Endodermal cell (in vitro differentiated cells): ENCODE results near the gene COQ2. TPM values are rescaled to one million over a fixed set of nuclear protein-coding genes. Genes with fewer than 3 reads are reported as not detected.

Source experiments
- DNase-seq: peaks from one replicate; pipeline ENCODE4 v3.0.0-alpha.2; 2017
- H3K27ac ChIP-seq: 2 replicates; pipeline ENCODE4 v1.5.1; 2013; ENCODE audit warnings: mild to moderate bottlenecking, low read depth, low read length, moderate library complexity
- H3K27me3 ChIP-seq: 2 replicates; pipeline ENCODE4 v1.6.1; 2013; ENCODE audit warnings: mild to moderate bottlenecking, low read length, moderate library complexity; ENCODE audit not compliant: insufficient read depth, control insufficient read depth, poor library complexity, severe bottlenecking
- H3K36me3 ChIP-seq: 2 replicates; pipeline ENCODE4 v1.7.0; 2013; ENCODE audit warnings: mild to moderate bottlenecking, low read length, moderate library complexity; ENCODE audit not compliant: control insufficient read depth, insufficient read depth
- H3K4me1 ChIP-seq: one replicate; pipeline ENCODE4 v1.7.0; 2013; ENCODE audit warnings: low read length; ENCODE audit not compliant: control insufficient read depth, insufficient read depth
- H3K4me3 ChIP-seq: 2 replicates; pipeline ENCODE4 v1.5.1; 2013; ENCODE audit warnings: mild to moderate bottlenecking, low read length, moderate library complexity
- H3K9ac ChIP-seq: 2 replicates; pipeline ENCODE4 v1.6.1; 2013; ENCODE audit warnings: mild to moderate bottlenecking, low read length, moderate library complexity; ENCODE audit not compliant: poor library complexity, severe bottlenecking; ENCODE audit errors: extremely low read depth
- H3K9me3 ChIP-seq: 2 replicates; pipeline ENCODE4 v1.6.1; 2013; ENCODE audit warnings: mild to moderate bottlenecking, low read length, moderate library complexity; ENCODE audit not compliant: control insufficient read depth
- H3K27ac Mint-ChIP-seq: 2 replicates; pipeline ENCODE4 v1.8.0; 2020; ENCODE audit warnings: mixed read lengths
- H3K27me3 Mint-ChIP-seq: 2 replicates; pipeline ENCODE4 v1.8.0; 2021; ENCODE audit warnings: mild to moderate bottlenecking, mixed read lengths; ENCODE audit not compliant: insufficient read depth
- H3K36me3 Mint-ChIP-seq: 2 replicates; pipeline ENCODE4 v1.8.0; 2020; ENCODE audit warnings: low read depth, mixed read lengths
- H3K4me1 Mint-ChIP-seq: 2 replicates; pipeline ENCODE4 v1.8.0; 2020; ENCODE audit warnings: mixed read lengths
- H3K4me3 Mint-ChIP-seq: 2 replicates; pipeline ENCODE4 v1.8.0; 2020; ENCODE audit warnings: mild to moderate bottlenecking, moderate library complexity, mixed read lengths
- H3K9me3 Mint-ChIP-seq: 2 replicates; pipeline ENCODE4 v1.8.0; 2020; ENCODE audit warnings: mild to moderate bottlenecking, mixed read lengths
- WGBS, 2 experiments: methylation state at CpG; one replicate each; pipeline versions ENCODE4 v1.1.5 to v1.1.7; 2013; ENCODE audit warnings: missing lambda C conversion rate in 2 of 2, mixed read lengths in 1 of 2; ENCODE audit not compliant: insufficient coverage in 1 of 2, insufficient read length in 1 of 2; 5-methylcytosine and 5-hydroxymethylcytosine counted together
- total RNA-seq, 2 donors: library from RNA; stranded (reverse); fragmentation: NEBNext Ultra II Directional in 1 of 2; extraction: Animal tissue kit (Norgen Biotek cat#: 25700) in 1 of 2; gene quantifications; 2 replicates in 1 of 2; 3 replicates in 1 of 2; pipeline ENCODE4 v1.2.1, GENCODE V29; 2021
- TF ChIP-seq, protein P1 (sequence below): fragments of 200-600 bp; sonication (generic); conservative IDR thresholded peaks from 2 replicates; pipeline ENCODE4 v1.5.0; 2021; ENCODE audit warnings: antibody characterized with exemption, mild to moderate bottlenecking

The COQ2 gene
- total RNA-seq, 2 donors from 2014 or later: 17.7 to 18.4 TPM

- Histone ChIP-seq H3K4me3 (no peak overlapping the region), H3K36me3 (no peaks in the 10 kb centered on the region), H3K27ac (no peak overlapping the region), H3K9me3 (no peaks in the 10 kb centered on the region), H3K27me3 (no peaks in the 10 kb centered on the region), H3K9ac (no peak overlapping the region), H3K4me1 (no peaks in the 10 kb centered on the region)
- 92 to 96% methylated on average over 4 to 6 of the region's 6 CpGs for WGBS, 2 experiments
- Mint-ChIP-seq H3K27me3 (no peaks in the 10 kb centered on the region), H3K27ac (no peak overlapping the region), H3K4me3 (no peak overlapping the region), H3K9me3 (no peaks in the 10 kb centered on the region), H3K4me1 (peaks cover 7% of the 10 kb centered on the region), H3K36me3 (no peaks in the 10 kb centered on the region)
- TF ChIP-seq, protein P1, sequence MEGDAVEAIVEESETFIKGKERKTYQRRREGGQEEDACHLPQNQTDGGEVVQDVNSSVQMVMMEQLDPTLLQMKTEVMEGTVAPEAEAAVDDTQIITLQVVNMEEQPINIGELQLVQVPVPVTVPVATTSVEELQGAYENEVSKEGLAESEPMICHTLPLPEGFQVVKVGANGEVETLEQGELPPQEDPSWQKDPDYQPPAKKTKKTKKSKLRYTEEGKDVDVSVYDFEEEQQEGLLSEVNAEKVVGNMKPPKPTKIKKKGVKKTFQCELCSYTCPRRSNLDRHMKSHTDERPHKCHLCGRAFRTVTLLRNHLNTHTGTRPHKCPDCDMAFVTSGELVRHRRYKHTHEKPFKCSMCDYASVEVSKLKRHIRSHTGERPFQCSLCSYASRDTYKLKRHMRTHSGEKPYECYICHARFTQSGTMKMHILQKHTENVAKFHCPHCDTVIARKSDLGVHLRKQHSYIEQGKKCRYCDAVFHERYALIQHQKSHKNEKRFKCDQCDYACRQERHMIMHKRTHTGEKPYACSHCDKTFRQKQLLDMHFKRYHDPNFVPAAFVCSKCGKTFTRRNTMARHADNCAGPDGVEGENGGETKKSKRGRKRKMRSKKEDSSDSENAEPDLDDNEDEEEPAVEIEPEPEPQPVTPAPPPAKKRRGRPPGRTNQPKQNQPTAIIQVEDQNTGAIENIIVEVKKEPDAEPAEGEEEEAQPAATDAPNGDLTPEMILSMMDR: no peak
- DNase-seq: no peak
Measured at GRCh38 chr4:83221897-83222441, 62.6 kb downstream of the COQ2 start.

- no peaks in the 10 kb centered on the region for H3K4me1 ChIP-seq
- Mint-ChIP-seq H3K27me3 (no peaks in the 10 kb centered on the region), H3K9me3 (peaks cover 3% of the 10 kb centered on the region), H3K27ac (no peak overlapping the region), H3K4me1 (peaks cover 7% of the 10 kb centered on the region), H3K36me3 (no peaks in the 10 kb centered on the region), H3K4me3 (no peak overlapping the region)
- H3K27ac ChIP-seq: no peak overlapping the region
- H3K4me3 ChIP-seq: no peak overlapping the region
- H3K9ac ChIP-seq: no peak overlapping the region
- TF ChIP-seq, protein P1: no peak
- WGBS, 2 experiments: 90 to 95% methylated on average over 6 to 15 of the region's 16 CpGs
- H3K27me3 ChIP-seq: no peaks in the 10 kb centered on the region
- no peak for DNase-seq
- no peaks in the 10 kb centered on the region for H3K36me3 ChIP-seq
- no peaks in the 10 kb centered on the region for H3K9me3 ChIP-seq
Measured at GRCh38 chr4:83219344-83220331, 65.0 kb downstream of the COQ2 start.

DNA sequence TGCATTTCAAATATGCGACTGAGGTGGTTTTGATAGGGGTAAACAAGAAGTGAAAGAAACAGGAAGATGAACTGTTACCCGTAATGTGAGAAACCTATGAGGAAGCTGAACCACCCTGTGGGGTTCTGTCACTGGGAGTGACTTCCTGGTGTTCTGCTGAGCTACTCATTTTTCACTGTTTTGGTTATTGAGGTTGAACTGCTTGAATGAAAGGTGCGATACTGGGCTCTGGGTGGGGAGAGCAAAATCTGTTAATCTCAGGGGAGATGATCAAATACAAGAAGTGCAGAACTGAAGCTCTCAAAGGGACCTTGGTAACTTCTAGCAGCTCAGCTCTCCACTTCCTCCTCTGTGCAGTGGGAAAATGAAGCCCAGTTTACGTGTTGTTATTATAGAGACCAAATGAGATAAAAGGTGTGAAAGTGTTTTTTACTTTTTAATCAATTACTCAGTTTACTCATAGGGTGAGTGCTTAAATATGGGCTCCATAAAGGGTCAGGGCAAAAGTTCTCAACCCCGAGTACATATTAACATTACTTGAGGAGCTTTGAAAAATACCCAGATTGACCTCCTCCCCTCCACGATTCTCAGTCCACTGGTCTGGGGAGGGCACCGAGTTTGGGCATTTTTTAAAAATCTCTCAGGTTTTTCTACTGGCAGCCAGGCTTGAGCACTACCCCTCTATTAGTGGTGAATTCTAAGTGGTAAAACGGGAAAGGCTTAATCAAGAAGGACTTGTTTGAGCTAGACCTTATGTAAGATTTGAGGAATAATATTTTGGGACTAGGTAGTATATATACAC lies 66.7 kb downstream of the COQ2 start:
- Histone ChIP-seq H3K4me1 (no peaks in the 10 kb centered on the region), H3K9ac (no peak overlapping the region), H3K27ac (no peak overlapping the region), H3K4me3 (no peak overlapping the region), H3K9me3 (peaks cover 6% of the 10 kb centered on the region), H3K27me3 (no peaks in the 10 kb centered on the region), H3K36me3 (no peaks in the 10 kb centered on the region)
- Mint-ChIP-seq H3K27me3 (no peaks in the 10 kb centered on the region), H3K9me3 (peaks cover 3% of the 10 kb centered on the region), H3K4me1 (peaks cover 7% of the 10 kb centered on the region), H3K36me3 (no peaks in the 10 kb centered on the region), H3K27ac (no peak overlapping the region), H3K4me3 (no peak overlapping the region)
- TF ChIP-seq, protein P1: no peak
- 92 to 93% methylated on average over 3 to 8 of the region's 8 CpGs for WGBS, 2 experiments
- DNase-seq: no peak
